Measurements from ENCODE around the gene CYP26B1. TPM values are rescaled to one million over a fixed set of nuclear protein-coding genes. Genes with fewer than 3 reads are reported as not detected.

The CYP26B1 gene, protein sequence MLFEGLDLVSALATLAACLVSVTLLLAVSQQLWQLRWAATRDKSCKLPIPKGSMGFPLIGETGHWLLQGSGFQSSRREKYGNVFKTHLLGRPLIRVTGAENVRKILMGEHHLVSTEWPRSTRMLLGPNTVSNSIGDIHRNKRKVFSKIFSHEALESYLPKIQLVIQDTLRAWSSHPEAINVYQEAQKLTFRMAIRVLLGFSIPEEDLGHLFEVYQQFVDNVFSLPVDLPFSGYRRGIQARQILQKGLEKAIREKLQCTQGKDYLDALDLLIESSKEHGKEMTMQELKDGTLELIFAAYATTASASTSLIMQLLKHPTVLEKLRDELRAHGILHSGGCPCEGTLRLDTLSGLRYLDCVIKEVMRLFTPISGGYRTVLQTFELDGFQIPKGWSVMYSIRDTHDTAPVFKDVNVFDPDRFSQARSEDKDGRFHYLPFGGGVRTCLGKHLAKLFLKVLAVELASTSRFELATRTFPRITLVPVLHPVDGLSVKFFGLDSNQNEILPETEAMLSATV
- total RNA-seq (1 to 10 TPM; 4.5 to 9.8 TPM), polyA plus RNA-seq (ENCODE audit: insufficient read length in 2 of 2) (1 to 10 TPM; 3.6 to 5.0 TPM)
- long read RNA-seq, donor 1 = 0 reads
- long read RNA-seq, donor 2 = 0 reads
- long read RNA-seq, donor 3 = 0 reads
- long read RNA-seq, donor 4, full-length matches to known transcripts = 1 of 1 reads
- long read RNA-seq, donor 4, partial matches to known transcripts = 0 of 1 reads
- long read RNA-seq, donor 4, other reads (novel, unspliced or antisense) = 0 of 1 reads

DNA sequence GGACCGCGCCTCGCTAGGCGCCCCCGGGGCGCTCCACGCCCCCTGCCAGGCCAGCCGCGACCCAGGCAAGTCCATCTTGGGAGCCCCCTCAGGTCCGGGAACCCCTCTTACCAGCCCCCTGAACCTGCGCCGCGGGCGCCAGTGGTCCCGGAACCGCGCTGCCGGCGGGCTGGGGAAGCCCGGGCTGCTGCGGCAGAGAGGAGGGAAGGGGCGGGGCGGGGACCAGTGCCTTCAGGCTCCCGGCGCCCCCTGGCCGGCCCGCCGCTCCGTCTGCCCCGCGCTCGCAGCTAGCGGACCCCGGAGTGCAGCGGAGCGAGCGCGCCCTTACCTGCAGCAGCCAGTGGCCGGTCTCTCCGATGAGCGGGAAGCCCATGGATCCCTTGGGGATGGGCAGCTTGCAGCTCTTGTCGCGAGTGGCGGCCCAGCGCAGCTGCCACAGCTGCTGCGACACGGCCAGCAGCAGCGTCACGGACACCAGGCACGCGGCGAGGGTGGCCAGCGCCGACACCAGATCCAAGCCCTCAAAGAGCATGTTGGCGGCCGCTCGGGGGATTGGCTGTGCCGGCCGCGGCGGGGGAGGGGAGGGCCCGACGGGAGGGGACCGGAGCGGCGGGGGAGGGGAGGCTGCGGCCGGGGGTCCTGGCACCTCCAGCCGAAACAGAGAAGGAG, at the start of gene CYP26B1:
CYP26B1 (minus strand) TSS at position 560 of the 669 bp plus-strand sequence; CDS start at position 532, 28 bp downstream.
- H3K4me3 ChIP-seq (ENCODE audit: low read depth, low read length) = peak within 1 kb of the TSS; percentile 44
- H3K4me1 ChIP-seq (ENCODE audit: control insufficient read depth, insufficient read depth, low read length) = peaks cover 76% of the 10 kb centered on the region
- no peaks in the 10 kb centered on the region for H3K9me3 ChIP-seq (ENCODE audit: control insufficient read depth, insufficient read depth, low read length)
- peaks cover 84% of the 10 kb centered on the region for H3K27me3 ChIP-seq (ENCODE audit: control insufficient read depth, insufficient read depth, low read length)
- no peak within 1 kb of the TSS for H3K27ac ChIP-seq (ENCODE audit: low read depth, low read length)
- no peaks in the 10 kb centered on the region for H3K36me3 ChIP-seq (ENCODE audit: control insufficient read depth, insufficient read depth, low read length)
- peak in 2 of 6 donors; percentile 45 to 55 for DNase-seq (ENCODE audit: low read depth in 4 of 6, low spot score in 6 of 6)
- under 1% methylated on average over 64 of the region's 69 CpGs for WGBS (ENCODE audit: insufficient coverage)

DNA sequence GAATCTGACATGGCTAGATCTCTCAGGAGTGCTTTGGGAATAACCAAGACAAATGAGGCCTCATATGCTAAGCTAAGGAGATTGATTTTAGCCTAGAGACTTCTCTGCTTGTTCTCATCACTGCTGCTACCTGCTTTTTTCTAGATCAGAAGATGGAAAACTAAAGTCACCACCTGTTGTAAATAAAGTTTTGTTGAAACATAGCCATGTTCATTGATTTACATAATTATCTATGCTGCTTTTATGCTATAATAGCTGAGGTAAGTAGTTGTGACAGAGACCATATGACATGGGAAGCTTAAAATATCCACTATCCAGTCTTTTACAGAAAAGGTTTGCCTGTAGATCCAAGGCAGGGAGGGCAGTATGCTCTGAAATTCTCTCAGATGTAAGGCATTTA, 46.1 kb upstream of the CYP26B1 start:
- Histone ChIP-seq H3K4me3 (ENCODE audit: low read depth, low read length) (no peak overlapping the region), H3K27ac (ENCODE audit: low read depth, low read length) (no peak overlapping the region), H3K9me3 (ENCODE audit: control insufficient read depth, insufficient read depth, low read length) (no peaks in the 10 kb centered on the region), H3K4me1 (ENCODE audit: control insufficient read depth, insufficient read depth, low read length) (no peaks in the 10 kb centered on the region), H3K27me3 (ENCODE audit: control insufficient read depth, insufficient read depth, low read length) (no peaks in the 10 kb centered on the region), H3K36me3 (ENCODE audit: control insufficient read depth, insufficient read depth, low read length) (no peaks in the 10 kb centered on the region)
- DNase-seq (ENCODE audit: low read depth in 4 of 6, low spot score in 6 of 6) = no peak

DNA sequence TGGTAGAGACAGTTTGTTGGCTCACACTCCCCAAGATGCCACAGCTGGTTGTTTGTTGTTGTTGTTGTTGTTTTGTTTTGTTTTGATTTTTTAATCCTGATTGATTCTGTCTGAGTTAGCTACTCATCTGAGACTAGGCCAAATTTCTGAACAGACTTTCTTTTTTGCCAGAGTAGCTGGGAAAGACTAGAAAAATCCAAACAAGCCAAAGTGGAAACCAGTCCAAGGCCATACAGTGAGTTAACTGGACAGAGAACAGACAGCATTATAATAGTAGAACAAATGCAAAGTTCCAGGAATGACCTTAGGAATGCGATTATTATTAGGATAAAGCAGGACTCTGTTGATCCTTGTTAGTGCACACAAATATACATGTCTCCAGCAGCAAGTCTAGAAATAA, 43.8 kb upstream of the CYP26B1 start:
- Histone ChIP-seq H3K27me3 (ENCODE audit: control insufficient read depth, insufficient read depth, low read length) (no peaks in the 10 kb centered on the region), H3K4me3 (ENCODE audit: low read depth, low read length) (no peak overlapping the region), H3K27ac (ENCODE audit: low read depth, low read length) (no peak overlapping the region), H3K9me3 (ENCODE audit: control insufficient read depth, insufficient read depth, low read length) (no peaks in the 10 kb centered on the region), H3K36me3 (ENCODE audit: control insufficient read depth, insufficient read depth, low read length) (peaks cover 2% of the 10 kb centered on the region), H3K4me1 (ENCODE audit: control insufficient read depth, insufficient read depth, low read length) (no peaks in the 10 kb centered on the region)
- DNase-seq (ENCODE audit: low read depth in 4 of 6, low spot score in 6 of 6) = peak in 1 of 6 donors; percentile 20
- no CpG with 5 or more reads among the region's 1 CpG for WGBS (ENCODE audit: insufficient coverage)

DNA sequence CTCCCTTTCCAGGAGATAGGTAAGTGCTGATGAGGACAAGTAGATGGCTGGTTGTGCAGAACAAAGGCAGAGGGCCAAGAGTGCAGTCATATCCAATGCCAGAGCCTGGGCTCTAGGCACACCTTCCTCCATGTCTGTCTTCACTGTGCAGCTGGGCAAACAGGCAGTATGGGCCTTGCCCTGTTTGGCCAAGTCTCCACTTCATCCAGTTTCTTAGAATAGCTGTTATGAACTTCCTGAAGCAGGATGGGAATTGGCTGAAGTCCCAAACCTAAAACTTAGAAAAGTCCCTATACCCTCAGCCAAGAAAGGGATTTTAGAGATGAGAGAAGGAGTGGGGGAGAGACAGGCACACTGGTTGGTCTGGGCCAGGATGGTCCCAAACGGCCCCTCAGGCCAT, 37.5 kb upstream of the CYP26B1 start:
- H3K27ac ChIP-seq (ENCODE audit: low read depth, low read length) = no peak overlapping the region
- no peak overlapping the region for H3K4me3 ChIP-seq (ENCODE audit: low read depth, low read length)
- H3K4me1 ChIP-seq (ENCODE audit: control insufficient read depth, insufficient read depth, low read length) = no peaks in the 10 kb centered on the region
- DNase-seq (ENCODE audit: low read depth in 4 of 6, low spot score in 6 of 6) = no peak
- WGBS (ENCODE audit: insufficient coverage) = 20% methylated on average over 1 of the region's 1 CpG
- no peaks in the 10 kb centered on the region for H3K27me3 ChIP-seq (ENCODE audit: control insufficient read depth, insufficient read depth, low read length)
- H3K9me3 ChIP-seq (ENCODE audit: control insufficient read depth, insufficient read depth, low read length) = no peaks in the 10 kb centered on the region
- peaks cover 2% of the 10 kb centered on the region for H3K36me3 ChIP-seq (ENCODE audit: control insufficient read depth, insufficient read depth, low read length)

DNA sequence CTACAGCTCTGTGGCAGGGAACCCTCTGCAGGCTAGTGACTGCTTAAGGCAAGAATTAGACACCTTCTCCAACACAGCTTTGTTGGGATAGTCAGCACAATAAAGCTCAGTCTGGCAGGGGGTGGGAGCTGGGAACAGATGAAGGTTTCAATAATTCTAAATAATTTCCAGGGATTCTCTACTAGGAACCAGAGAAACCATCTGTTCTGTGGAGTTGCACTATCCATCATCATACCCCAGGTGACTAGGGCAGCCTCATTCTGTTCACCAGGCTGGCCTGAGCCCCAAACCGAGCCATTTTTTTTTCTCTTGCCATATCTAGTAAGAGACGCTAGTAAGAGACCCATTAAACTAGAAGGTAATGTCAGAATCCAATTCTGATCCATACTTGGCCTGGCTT, 35.8 kb upstream of the CYP26B1 start:
- peaks cover 9% of the 10 kb centered on the region for H3K36me3 ChIP-seq (ENCODE audit: control insufficient read depth, insufficient read depth, low read length)
- DNase-seq (ENCODE audit: low read depth in 4 of 6, low spot score in 6 of 6) = no peak
- no peaks in the 10 kb centered on the region for H3K27me3 ChIP-seq (ENCODE audit: control insufficient read depth, insufficient read depth, low read length)
- H3K4me3 ChIP-seq (ENCODE audit: low read depth, low read length) = no peak overlapping the region
- WGBS (ENCODE audit: insufficient coverage) = 100% methylated on average over 2 of the region's 2 CpGs
- H3K4me1 ChIP-seq (ENCODE audit: control insufficient read depth, insufficient read depth, low read length) = no peaks in the 10 kb centered on the region
- no peaks in the 10 kb centered on the region for H3K9me3 ChIP-seq (ENCODE audit: control insufficient read depth, insufficient read depth, low read length)
- no peak overlapping the region for H3K27ac ChIP-seq (ENCODE audit: low read depth, low read length)

DNA sequence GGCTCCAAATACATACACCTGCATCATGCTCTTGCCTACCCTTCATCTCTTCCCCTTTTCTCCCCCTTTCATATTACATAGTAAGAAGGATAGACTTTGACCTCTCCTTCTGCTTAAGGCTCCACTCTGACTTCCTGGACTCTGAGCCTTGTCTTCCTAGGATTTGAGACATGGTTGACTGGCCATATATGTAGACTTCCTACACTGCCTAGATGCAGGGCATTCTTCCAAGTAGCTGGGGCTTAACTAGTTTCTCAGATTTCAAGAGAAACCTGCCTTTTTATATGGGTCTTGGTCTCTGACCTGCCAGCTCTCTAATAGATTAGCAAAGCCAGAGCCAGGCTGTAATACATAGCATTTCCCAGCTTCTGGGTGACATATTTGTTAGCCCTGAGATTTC, 35.4 kb upstream of the CYP26B1 start:
- no peaks in the 10 kb centered on the region for H3K4me1 ChIP-seq (ENCODE audit: control insufficient read depth, insufficient read depth, low read length)
- no peak overlapping the region for H3K4me3 ChIP-seq (ENCODE audit: low read depth, low read length)
- no peak overlapping the region for H3K27ac ChIP-seq (ENCODE audit: low read depth, low read length)
- H3K27me3 ChIP-seq (ENCODE audit: control insufficient read depth, insufficient read depth, low read length) = no peaks in the 10 kb centered on the region
- no peak for DNase-seq (ENCODE audit: low read depth in 4 of 6, low spot score in 6 of 6)
- H3K9me3 ChIP-seq (ENCODE audit: control insufficient read depth, insufficient read depth, low read length) = no peaks in the 10 kb centered on the region
- H3K36me3 ChIP-seq (ENCODE audit: control insufficient read depth, insufficient read depth, low read length) = peaks cover 9% of the 10 kb centered on the region

DNA sequence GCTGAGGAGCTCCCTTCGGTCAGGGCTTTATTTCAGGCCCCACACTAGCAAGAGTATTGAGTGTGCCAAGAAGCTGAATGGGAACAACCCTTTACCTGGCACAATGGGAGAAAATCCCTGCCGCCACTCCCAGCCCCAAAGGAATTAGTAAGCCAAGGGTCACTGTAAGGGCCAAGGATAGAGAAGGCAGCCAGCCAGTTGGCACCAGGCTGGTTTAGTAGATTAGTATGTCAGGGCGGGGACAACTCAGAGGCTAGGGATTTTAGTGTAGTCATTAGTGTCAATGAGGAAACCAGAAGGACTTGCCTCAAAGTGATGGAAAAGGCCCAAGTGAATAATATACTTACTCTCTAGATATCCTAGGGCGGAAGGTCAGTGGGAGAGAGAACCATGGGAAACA, 34.9 kb upstream of the CYP26B1 start:
- no peak overlapping the region for H3K4me3 ChIP-seq (ENCODE audit: low read depth, low read length)
- no peaks in the 10 kb centered on the region for H3K4me1 ChIP-seq (ENCODE audit: control insufficient read depth, insufficient read depth, low read length)
- H3K36me3 ChIP-seq (ENCODE audit: control insufficient read depth, insufficient read depth, low read length) = peaks cover 9% of the 10 kb centered on the region
- H3K9me3 ChIP-seq (ENCODE audit: control insufficient read depth, insufficient read depth, low read length) = no peaks in the 10 kb centered on the region
- no peak for DNase-seq (ENCODE audit: low read depth in 4 of 6, low spot score in 6 of 6)
- no peak overlapping the region for H3K27ac ChIP-seq (ENCODE audit: low read depth, low read length)
- no peaks in the 10 kb centered on the region for H3K27me3 ChIP-seq (ENCODE audit: control insufficient read depth, insufficient read depth, low read length)
- no CpG with 5 or more reads among the region's 4 CpGs for WGBS (ENCODE audit: insufficient coverage)

DNA sequence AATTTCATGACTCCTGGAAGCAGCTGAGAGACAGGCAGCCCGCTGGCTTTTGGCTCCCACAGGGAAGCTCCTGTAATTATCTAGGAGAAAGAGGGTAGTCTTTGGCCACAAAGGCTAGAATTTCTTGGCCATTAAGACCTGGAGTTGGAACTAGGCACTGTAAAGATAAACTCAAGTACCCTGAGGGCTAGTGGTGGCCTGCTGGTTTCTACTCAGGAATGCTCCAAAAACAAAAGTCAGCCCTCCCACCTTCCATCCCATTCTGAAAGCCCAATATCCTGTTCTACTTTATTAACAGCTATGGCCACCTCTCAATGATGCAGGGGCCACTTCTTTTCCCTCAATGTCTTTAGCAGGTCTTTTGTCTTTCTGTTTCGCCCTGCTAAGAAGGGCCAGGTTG, 34.0 kb upstream of the CYP26B1 start:
- 100% methylated on average over 1 of the region's 2 CpGs for WGBS (ENCODE audit: insufficient coverage)
- Histone ChIP-seq H3K4me1 (ENCODE audit: control insufficient read depth, insufficient read depth, low read length) (no peaks in the 10 kb centered on the region), H3K27me3 (ENCODE audit: control insufficient read depth, insufficient read depth, low read length) (no peaks in the 10 kb centered on the region), H3K36me3 (ENCODE audit: control insufficient read depth, insufficient read depth, low read length) (peaks cover 10% of the 10 kb centered on the region), H3K9me3 (ENCODE audit: control insufficient read depth, insufficient read depth, low read length) (no peaks in the 10 kb centered on the region), H3K27ac (ENCODE audit: low read depth, low read length) (no peak overlapping the region), H3K4me3 (ENCODE audit: low read depth, low read length) (no peak overlapping the region)
- DNase-seq (ENCODE audit: low read depth in 4 of 6, low spot score in 6 of 6) = no peak

DNA sequence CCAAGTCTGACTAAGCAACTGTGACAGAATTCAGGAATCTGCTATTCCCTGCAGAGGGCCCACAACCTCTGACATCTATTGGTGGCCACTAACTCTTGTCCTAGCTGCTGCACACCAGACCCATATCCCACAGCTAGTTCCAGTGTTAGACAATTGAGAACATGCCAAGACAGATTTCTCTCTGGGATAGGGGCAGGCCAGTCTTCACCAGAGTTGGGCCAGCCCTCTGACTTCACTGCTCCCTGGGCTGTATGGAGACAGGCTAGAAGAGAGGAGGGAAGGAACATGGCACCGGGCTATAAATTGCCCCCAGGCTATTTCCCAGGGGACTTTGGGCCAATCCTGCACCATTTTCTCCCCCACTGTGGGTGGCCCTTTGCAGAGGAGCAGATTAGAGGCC, 32.7 kb upstream of the CYP26B1 start:
- Histone ChIP-seq H3K4me1 (ENCODE audit: control insufficient read depth, insufficient read depth, low read length) (no peaks in the 10 kb centered on the region), H3K27ac (ENCODE audit: low read depth, low read length) (no peak overlapping the region), H3K4me3 (ENCODE audit: low read depth, low read length) (no peak overlapping the region), H3K36me3 (ENCODE audit: control insufficient read depth, insufficient read depth, low read length) (peaks cover 10% of the 10 kb centered on the region), H3K27me3 (ENCODE audit: control insufficient read depth, insufficient read depth, low read length) (no peaks in the 10 kb centered on the region), H3K9me3 (ENCODE audit: control insufficient read depth, insufficient read depth, low read length) (no peaks in the 10 kb centered on the region)
- no CpG with 5 or more reads among the region's 1 CpG for whole genome bisulfite sequencing (ENCODE audit: insufficient coverage)
- DNase-seq (ENCODE audit: low read depth in 4 of 6, low spot score in 6 of 6) = no peak

Data from spinal cord (tissue), 10 donors.